GM23338 (cell line): ENCODE data around the gene IKZF3. TPM values are rescaled to one million over a fixed set of nuclear protein-coding genes. Genes with fewer than 3 reads are reported as not detected.

Experiments used
- ATAC-seq: fragments of 200-7000 bp; cut with Tn5 transposase; 3 replicates; pipeline ENCODE4 v1.9.1; 2020
- DNase-seq: peaks from one replicate; pipeline ENCODE4 v3.0.0-alpha.2; 2015; ENCODE audit warnings: low spot score
- H2AFZ ChIP-seq: fragments of 200-600 bp; sonication (generic); 2 replicates; pipeline ENCODE4 v1.8.0; 2016; ENCODE audit warnings: antibody characterized with exemption, mild to moderate bottlenecking, moderate library complexity
- H3F3A ChIP-seq: fragments of 200-600 bp; sonication (generic); replicated peaks from 2 replicates; pipeline ENCODE4 v1.8.0; 2017; ENCODE audit warnings: antibody characterized with exemption, mixed run types, low read depth
- H3K27ac ChIP-seq: fragments of 200-600 bp; sonication (generic); 2 replicates; pipeline ENCODE4 v1.6.1; 2016; ENCODE audit warnings: low read depth
- H3K27me3 ChIP-seq: fragments of 200-600 bp; sonication (generic); 2 replicates; pipeline ENCODE4 v1.8.0; 2016; ENCODE audit warnings: mild to moderate bottlenecking, mixed run types, moderate library complexity; ENCODE audit not compliant: insufficient read depth
- H3K36me3 ChIP-seq: fragments of 200-600 bp; sonication (generic); 2 replicates; pipeline ENCODE4 v1.8.0; 2016; ENCODE audit warnings: mild to moderate bottlenecking; ENCODE audit not compliant: insufficient read depth
- H3K4me1 ChIP-seq: fragments of 200-600 bp; sonication (generic); 2 replicates; pipeline ENCODE4 v1.8.0; 2016; ENCODE audit warnings: mild to moderate bottlenecking, moderate library complexity; ENCODE audit not compliant: insufficient read depth
- H3K4me2 ChIP-seq: fragments of 200-600 bp; sonication (generic); 2 replicates; pipeline ENCODE4 v1.7.1; 2017; ENCODE audit warnings: mixed run types
- H3K4me3 ChIP-seq: fragments of 200-600 bp; sonication (generic); 2 replicates; pipeline ENCODE4 v1.6.1; 2016; ENCODE audit warnings: mixed run types
- H3K79me2 ChIP-seq: fragments of 200-600 bp; sonication (generic); replicated peaks from 2 replicates; pipeline ENCODE4 v1.8.0; 2017; ENCODE audit warnings: mild to moderate bottlenecking; ENCODE audit not compliant: insufficient read depth
- H3K9me2 ChIP-seq: fragments of 200-600 bp; sonication (generic); 2 replicates; pipeline ENCODE4 v1.8.0; 2017; ENCODE audit not compliant: insufficient read depth
- H4K20me1 ChIP-seq: fragments of 200-600 bp; sonication (generic); replicated peaks from 2 replicates; pipeline ENCODE4 v1.8.0; 2017; ENCODE audit warnings: mild to moderate bottlenecking; ENCODE audit not compliant: insufficient read depth
- H3K27ac Mint-ChIP-seq: 2 replicates; pipeline ENCODE4 v1.8.0; 2020; ENCODE audit warnings: inconsistent platforms, mild to moderate bottlenecking, moderate library complexity, mixed read lengths
- H3K27me3 Mint-ChIP-seq: 3 replicates; pipeline ENCODE4 v1.8.0; 2022; ENCODE audit warnings: low read depth, mild to moderate bottlenecking, moderate library complexity, mixed read lengths, inconsistent platforms; ENCODE audit not compliant: insufficient read depth, poor library complexity
- H3K36me3 Mint-ChIP-seq: 3 replicates; pipeline ENCODE4 v1.8.0; 2021; ENCODE audit warnings: low read depth, mild to moderate bottlenecking, inconsistent platforms, moderate library complexity, mixed read lengths
- H3K4me1 Mint-ChIP-seq: 3 replicates; pipeline ENCODE4 v1.8.0; 2020; ENCODE audit warnings: mild to moderate bottlenecking, inconsistent platforms, mixed read lengths
- H3K4me3 Mint-ChIP-seq: 3 replicates; pipeline ENCODE4 v1.8.0; 2021; ENCODE audit warnings: moderate library complexity, mild to moderate bottlenecking, inconsistent platforms, mixed read lengths
- H3K9me3 Mint-ChIP-seq: 3 replicates; pipeline ENCODE4 v1.8.0; 2020; ENCODE audit warnings: moderate library complexity, mild to moderate bottlenecking, inconsistent platforms, mixed read lengths
- EZH2 ChIP-seq: fragments of 200-600 bp; sonication (generic); IDR thresholded peaks from one replicate; pipeline ENCODE4 v1.8.0; 2017; ENCODE audit warnings: antibody characterized with exemption, mild to moderate bottlenecking, low read depth; ENCODE audit not compliant: unreplicated experiment
- NANOG ChIP-seq: IDR thresholded peaks from 2 replicates; pipeline ENCODE4 v1.6.1; 2016; ENCODE audit warnings: antibody characterized with exemption, borderline replicate concordance
- POLR2AphosphoS5 ChIP-seq: IDR thresholded peaks from 2 replicates; pipeline ENCODE4 v1.6.1; 2016; ENCODE audit warnings: antibody characterized with exemption, low read depth
- STAT1 ChIP-seq: IDR thresholded peaks from one replicate; pipeline ENCODE4 v1.6.1; 2016; ENCODE audit warnings: antibody characterized with exemption; ENCODE audit not compliant: unreplicated experiment
- ZNF114 ChIP-seq: fragments of 250-450 bp; sonication (Bioruptor Pico); IDR thresholded peaks from 2 replicates; pipeline ENCODE4 v1.5.0; 2020; ENCODE audit warnings: mild to moderate bottlenecking, moderate library complexity
- polyA plus RNA-seq: library from polyadenylated mRNA; unstranded; fragments of >200 nt; fragmentation: Nextera tagmentation; extraction: Ambion mirVana; gene quantifications from 2 replicates; pipeline ENCODE4 v1.2.1, GENCODE V29; 2016
- total RNA-seq: library from RNA; depleted of rRNA; stranded (reverse); fragments of >200 nt; shearing (Covaris generic); gene quantifications from 2 replicates; pipeline ENCODE4 v1.2.3, GENCODE V29; 2014
- TF ChIP-seq, protein P1 (sequence below), 2 experiments: fragments of 200-600 bp in 1 of 2; sonication (generic) in 1 of 2; conservative IDR thresholded peaks; 2 replicates each; pipeline versions ENCODE4 v1.5.1 to v1.6.1; 2016 to 2017; ENCODE audit warnings: antibody characterized with exemption in 2 of 2, low read depth in 2 of 2, mild to moderate bottlenecking in 2 of 2, moderate library complexity in 1 of 2
- TF ChIP-seq, protein P2 (sequence below): IDR thresholded peaks from one replicate; pipeline ENCODE4 v1.6.1; 2018; ENCODE audit warnings: antibody characterized with exemption; ENCODE audit not compliant: unreplicated experiment
- TF ChIP-seq, protein P3 (sequence below): IDR thresholded peaks from 2 replicates; pipeline ENCODE4 v1.6.1; 2016; ENCODE audit warnings: antibody characterized with exemption

IKZF3 gene
- total and polyA plus RNA-seq, 2 experiments from 2014 or later, result 0.11 to 0.76 TPM

DNA sequence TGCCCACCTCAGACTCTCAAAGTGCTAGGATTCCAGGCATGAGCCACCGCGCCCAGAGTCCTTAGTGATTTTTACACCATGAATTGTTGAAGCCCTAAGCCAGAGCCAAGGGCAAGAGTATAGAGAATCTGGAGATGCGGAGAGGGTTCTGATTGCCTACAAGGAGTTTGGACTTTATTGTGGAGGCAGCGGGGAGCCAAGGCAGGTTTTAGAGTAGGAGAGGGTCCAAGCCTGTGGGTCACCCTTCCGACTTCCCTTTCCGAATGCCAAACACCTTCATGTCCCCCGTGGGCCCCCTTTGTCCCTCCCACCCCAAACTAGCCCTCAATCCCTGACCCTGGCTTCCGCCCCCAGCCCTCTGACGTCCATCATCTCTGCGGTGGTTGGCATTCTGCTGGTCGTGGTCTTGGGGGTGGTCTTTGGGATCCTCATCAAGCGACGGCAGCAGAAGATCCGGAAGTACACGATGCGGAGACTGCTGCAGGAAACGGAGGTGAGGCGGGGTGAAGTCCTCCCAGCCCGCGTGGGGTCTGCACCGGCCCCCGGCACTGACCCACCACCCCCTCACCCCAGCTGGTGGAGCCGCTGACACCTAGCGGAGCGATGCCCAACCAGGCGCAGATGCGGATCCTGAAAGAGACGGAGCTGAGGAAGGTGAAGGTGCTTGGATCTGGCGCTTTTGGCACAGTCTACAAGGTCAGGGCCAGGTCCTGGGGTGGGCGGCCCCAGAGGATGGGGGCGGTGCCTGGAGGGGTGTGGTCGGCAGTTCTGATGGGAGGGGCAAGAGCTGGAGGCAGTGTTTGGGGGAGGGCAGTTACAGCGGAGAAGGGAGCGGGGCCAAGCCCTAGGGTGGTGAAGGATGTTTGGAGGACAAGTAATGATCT lies 140.9 kb downstream of the IKZF3 start:
- Histone ChIP-seq H3K27ac (0 out of 2 replicates have a peak overlapping the region, but pooled peaks have one; percentile 9), H4K20me1 (peaks cover 6% of the 10 kb centered on the region; the same call in 1 of the 2 replicates), H3K9me2 (no peaks in the 10 kb centered on the region), H3K4me2 (no peak overlapping the region), H3K36me3 (peaks cover 24% of the 10 kb centered on the region), H3K27me3 (no peaks in the 10 kb centered on the region), H3K4me1 (no peaks in the 10 kb centered on the region), H3K4me3 (no peak overlapping the region), H3K79me2 (no peaks in the 10 kb centered on the region), H2AFZ (no peak overlapping the region), H3F3A (peaks cover 28% of the 10 kb centered on the region)
- no peak overlapping the region for H3K4me3 Mint-ChIP-seq
- peaks cover 25% of the 10 kb centered on the region for H3K27me3 Mint-ChIP-seq
- H3K9me3 Mint-ChIP-seq, result no peaks in the 10 kb centered on the region
- DNase-seq (peak; percentile 79), ATAC-seq (peak; percentile 85)
- TF ChIP-seq, protein P1, sequence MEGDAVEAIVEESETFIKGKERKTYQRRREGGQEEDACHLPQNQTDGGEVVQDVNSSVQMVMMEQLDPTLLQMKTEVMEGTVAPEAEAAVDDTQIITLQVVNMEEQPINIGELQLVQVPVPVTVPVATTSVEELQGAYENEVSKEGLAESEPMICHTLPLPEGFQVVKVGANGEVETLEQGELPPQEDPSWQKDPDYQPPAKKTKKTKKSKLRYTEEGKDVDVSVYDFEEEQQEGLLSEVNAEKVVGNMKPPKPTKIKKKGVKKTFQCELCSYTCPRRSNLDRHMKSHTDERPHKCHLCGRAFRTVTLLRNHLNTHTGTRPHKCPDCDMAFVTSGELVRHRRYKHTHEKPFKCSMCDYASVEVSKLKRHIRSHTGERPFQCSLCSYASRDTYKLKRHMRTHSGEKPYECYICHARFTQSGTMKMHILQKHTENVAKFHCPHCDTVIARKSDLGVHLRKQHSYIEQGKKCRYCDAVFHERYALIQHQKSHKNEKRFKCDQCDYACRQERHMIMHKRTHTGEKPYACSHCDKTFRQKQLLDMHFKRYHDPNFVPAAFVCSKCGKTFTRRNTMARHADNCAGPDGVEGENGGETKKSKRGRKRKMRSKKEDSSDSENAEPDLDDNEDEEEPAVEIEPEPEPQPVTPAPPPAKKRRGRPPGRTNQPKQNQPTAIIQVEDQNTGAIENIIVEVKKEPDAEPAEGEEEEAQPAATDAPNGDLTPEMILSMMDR (conservative IDR thresholded peaks at IDR 0.05; ENCODE audit: low read depth in 2 of 2), result peak in 1 of 2 experiments; percentile 11; a peak in 1 of 4 replicates
- TF ChIP-seq NANOG, result no peak
- H3K27ac Mint-ChIP-seq, result 0 out of 2 replicates have a peak overlapping the region, but pooled peaks have one; percentile 23
- H3K4me1 Mint-ChIP-seq, result peaks cover 12% of the 10 kb centered on the region
- peaks cover 91% of the 10 kb centered on the region for H3K36me3 Mint-ChIP-seq

DNA sequence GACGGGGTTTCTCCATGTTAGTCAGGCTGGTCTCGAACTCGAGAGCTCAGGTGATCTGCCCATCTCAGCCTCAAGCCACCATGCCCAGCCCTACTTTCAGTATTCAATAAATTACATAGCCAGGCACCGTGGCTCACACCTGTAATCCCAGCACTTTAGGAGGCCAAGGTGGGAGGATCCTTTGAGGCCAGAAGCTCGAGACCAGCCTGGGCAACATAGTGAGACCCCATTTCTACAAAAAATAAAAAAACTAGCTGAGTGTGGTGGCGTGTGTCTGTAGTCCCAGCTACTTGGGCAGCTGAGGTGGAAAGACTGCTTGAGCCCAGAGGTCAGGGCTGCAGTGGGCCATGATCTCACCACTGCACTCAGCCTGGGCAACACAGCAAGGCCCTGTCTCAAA lies 142.0 kb downstream of the IKZF3 start:
- no peaks in the 10 kb centered on the region for H3K27me3 ChIP-seq
- Mint-ChIP-seq H3K27me3 (peaks cover 29% of the 10 kb centered on the region), H3K36me3 (peaks cover 91% of the 10 kb centered on the region), H3K4me3 (no peak overlapping the region), H3K9me3 (no peaks in the 10 kb centered on the region), H3K4me1 (peaks cover 12% of the 10 kb centered on the region), H3K27ac (no peak overlapping the region)
- 0 out of 2 replicates have a peak overlapping the region, but pooled peaks have one; percentile 9 for H3K27ac ChIP-seq
- no peaks in the 10 kb centered on the region for H3K4me1 ChIP-seq
- H4K20me1 ChIP-seq, result peaks cover 6% of the 10 kb centered on the region; the same call in 1 of the 2 replicates
- peaks cover 29% of the 10 kb centered on the region for H3F3A ChIP-seq
- no peak overlapping the region for H2AFZ ChIP-seq
- DNase-seq, result no peak
- no peaks in the 10 kb centered on the region for H3K79me2 ChIP-seq
- H3K9me2 ChIP-seq, result no peaks in the 10 kb centered on the region
- no peak overlapping the region for H3K4me3 ChIP-seq
- peaks cover 31% of the 10 kb centered on the region for H3K36me3 ChIP-seq
- no peak for ATAC-seq
- H3K4me2 ChIP-seq, result no peak overlapping the region
- TF ChIP-seq EZH2, result no peak
- TF ChIP-seq, protein P2, sequence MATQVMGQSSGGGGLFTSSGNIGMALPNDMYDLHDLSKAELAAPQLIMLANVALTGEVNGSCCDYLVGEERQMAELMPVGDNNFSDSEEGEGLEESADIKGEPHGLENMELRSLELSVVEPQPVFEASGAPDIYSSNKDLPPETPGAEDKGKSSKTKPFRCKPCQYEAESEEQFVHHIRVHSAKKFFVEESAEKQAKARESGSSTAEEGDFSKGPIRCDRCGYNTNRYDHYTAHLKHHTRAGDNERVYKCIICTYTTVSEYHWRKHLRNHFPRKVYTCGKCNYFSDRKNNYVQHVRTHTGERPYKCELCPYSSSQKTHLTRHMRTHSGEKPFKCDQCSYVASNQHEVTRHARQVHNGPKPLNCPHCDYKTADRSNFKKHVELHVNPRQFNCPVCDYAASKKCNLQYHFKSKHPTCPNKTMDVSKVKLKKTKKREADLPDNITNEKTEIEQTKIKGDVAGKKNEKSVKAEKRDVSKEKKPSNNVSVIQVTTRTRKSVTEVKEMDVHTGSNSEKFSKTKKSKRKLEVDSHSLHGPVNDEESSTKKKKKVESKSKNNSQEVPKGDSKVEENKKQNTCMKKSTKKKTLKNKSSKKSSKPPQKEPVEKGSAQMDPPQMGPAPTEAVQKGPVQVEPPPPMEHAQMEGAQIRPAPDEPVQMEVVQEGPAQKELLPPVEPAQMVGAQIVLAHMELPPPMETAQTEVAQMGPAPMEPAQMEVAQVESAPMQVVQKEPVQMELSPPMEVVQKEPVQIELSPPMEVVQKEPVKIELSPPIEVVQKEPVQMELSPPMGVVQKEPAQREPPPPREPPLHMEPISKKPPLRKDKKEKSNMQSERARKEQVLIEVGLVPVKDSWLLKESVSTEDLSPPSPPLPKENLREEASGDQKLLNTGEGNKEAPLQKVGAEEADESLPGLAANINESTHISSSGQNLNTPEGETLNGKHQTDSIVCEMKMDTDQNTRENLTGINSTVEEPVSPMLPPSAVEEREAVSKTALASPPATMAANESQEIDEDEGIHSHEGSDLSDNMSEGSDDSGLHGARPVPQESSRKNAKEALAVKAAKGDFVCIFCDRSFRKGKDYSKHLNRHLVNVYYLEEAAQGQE, result no peak
- TF ChIP-seq NANOG, result no peak
- no peak for TF ChIP-seq ZNF114
- no peak for TF ChIP-seq STAT1
- TF ChIP-seq, protein P1 (conservative IDR thresholded peaks at IDR 0.05; ENCODE audit: low read depth in 2 of 2), result no peak
- no peak for TF ChIP-seq POLR2AphosphoS5
- TF ChIP-seq, protein P3, sequence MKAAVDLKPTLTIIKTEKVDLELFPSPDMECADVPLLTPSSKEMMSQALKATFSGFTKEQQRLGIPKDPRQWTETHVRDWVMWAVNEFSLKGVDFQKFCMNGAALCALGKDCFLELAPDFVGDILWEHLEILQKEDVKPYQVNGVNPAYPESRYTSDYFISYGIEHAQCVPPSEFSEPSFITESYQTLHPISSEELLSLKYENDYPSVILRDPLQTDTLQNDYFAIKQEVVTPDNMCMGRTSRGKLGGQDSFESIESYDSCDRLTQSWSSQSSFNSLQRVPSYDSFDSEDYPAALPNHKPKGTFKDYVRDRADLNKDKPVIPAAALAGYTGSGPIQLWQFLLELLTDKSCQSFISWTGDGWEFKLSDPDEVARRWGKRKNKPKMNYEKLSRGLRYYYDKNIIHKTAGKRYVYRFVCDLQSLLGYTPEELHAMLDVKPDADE, result no peak
